SK-N-DZ (cell line): ENCODE results near the gene OR5M8. TPM values are rescaled to one million over a fixed set of nuclear protein-coding genes. Genes with fewer than 3 reads are reported as not detected.

Source experiments
- DNase-seq: peaks from one replicate; pipeline ENCODE4 v3.0.0-alpha.2; 2015; ENCODE audit warnings: low spot score
- polyA plus RNA-seq, 2 experiments: library from polyadenylated mRNA; depleted of rRNA; stranded (reverse); fragments of >200 nt; gene quantifications; 2 replicates each; pipeline ENCODE4 v1.2.3, GENCODE V29; 2014

The OR5M8 gene
- not detected in 2 replicates for polyA plus RNA-seq (2014; cell fraction: cytosol; rRNA removed)
- polyA plus RNA-seq (2014; cell fraction: nucleus; rRNA removed), result not detected in 2 replicates

DNA sequence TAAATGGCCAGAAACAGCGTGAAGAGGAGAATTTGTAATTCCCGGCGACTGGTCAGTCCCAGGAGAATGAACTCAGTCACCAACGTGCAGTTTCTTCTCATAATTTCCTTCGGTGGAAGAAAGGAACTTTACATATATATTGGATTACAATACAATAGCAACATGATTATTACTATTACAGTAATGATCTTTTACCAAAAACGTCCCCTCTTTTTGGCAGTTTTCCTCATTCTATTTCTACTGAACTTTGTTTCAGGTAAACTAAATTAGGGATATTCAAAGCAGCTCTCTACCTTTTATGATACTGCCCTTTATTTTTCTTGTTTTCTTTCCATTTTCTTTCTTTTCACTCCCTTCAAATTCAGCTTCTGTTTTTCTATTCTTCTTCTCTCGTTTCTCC lies at the start of gene OR5M8:
Gene OR5M8, minus strand, starts transcription at position 101 of the 400 bp plus-strand sequence. Its CDS starts 0 bp downstream, at position 101.
- no peak for DNase-seq

DNA sequence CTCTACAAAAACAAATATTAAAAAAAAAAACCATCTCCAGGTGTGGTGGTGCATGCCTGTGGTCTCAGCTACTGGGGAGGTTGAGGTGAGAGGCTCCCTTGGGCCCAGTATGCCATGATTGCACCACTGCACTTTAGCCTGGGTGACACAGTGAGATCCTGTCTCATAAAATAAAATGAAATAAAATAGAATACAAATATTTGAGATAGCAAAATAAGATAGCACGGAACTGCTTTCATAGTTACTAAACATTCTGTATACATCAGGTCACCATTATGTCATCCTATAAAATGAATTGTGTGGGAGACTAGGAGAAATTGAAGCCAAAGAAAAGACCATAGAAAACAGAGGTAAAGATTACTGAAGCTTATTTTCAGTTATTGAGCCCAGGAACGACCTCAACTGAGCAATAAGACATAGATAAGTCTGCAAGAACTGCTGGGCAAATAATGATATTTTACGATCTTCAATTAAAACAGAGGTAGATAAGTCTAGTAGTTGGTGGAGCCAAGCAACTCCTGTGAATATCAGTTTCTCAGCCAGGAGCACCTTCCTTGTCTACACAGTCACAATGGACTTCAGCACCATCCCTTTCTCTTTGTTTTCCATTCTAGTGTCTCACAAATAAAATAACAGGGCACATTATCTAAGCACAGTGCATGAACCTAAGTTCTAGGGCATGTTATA lies 42.0 kb upstream of the OR5M8 start:
- DNase-seq, result no peak

DNA sequence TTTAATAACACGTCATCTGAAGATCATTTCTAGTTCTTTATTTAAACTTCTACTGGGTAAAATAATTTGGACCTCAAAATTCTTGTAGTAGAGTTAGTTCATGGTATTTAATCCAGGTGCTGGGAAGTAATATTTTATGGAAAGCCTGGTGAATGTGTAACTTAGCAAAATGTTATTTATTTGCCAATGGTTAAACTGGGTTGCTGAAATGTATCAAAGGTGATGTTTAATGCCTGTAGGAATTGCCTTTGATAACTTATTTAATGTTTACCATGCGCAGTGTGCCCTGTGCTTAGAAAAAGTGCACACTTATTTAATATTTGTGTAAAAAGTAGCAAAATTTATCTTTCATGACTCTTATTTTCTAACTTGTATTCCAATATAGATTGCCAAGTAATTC lies 40.7 kb upstream of the OR5M8 start:
- DNase-seq, result no peak

DNA sequence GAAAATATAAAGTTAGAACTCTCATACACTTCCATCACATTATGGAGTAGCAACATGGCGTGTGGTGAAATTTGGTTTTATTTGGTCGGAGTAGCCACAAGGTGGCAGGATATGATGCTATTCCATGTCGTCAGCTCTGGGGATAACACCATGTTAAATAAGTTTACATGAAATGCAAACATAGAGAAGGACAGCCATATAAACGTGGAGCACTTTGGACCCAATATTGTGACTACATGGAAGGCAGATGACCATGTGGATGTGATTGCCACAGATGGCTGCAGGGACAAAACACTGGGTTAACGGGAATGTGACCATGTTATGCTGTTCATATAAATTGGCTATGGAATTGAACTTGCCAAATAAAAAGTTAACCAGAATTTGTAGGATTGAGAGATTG lies 30.8 kb upstream of the OR5M8 start:
- DNase-seq, result no peak

DNA sequence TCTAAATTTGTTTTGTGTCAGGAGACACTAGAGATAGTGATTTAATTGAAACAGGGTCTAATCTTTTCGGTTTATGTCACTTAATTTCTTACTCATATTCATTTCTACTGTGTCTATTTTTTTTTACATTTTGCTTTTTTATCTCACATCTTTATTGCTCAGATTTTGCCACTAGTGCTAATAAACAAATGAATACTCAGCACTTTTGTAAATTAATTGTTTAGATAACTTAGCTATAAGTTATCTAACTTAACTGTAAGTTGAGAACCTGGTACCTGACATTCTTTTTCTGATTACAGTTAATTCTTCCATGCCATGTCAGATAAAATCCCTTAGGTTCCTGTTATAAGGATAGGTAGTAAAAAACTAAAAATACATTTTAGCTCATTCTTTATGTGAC lies 22.1 kb upstream of the OR5M8 start:
- no peak for DNase-seq

DNA sequence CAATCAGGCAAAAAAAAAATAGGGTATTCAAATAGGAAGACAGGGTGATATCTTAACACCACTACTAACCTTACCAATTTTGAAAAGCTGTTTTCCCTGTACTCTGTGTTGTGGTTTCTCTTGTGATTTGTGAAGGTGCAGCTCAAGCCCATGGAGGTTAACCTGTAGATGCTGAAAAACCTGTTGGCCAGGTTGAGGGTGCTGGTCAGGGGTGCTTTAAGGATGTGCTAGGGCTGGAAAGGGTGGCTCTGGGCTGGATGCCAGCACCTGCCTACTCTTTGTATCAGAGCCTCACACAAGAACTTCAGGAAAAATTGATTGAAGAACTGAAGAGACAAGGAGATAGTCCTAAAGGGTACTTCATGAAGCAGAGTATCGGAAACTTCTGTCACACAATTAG lies 18.3 kb upstream of the OR5M8 start:
- no peak for DNase-seq

DNA sequence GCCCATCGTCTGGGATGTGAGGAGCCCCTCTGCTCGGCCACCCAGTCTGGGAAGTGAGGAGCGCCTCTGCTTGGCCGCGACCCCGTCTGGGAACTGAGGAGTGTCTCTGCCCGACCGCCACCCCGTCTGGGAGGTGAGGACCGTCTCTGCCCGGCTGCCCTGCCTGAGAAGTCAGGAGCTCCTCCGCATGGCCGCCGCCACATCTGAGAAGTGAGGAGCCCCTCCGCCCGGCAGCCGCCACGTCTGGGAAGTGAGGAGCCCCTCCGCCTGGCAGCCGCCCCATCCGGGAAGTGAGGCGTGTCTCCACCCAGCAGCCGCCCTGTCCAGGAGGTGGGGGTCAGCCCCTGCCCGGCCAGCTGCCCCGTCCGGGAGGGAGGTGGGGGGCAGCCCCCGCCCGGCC lies 5.8 kb upstream of the OR5M8 start:
- DNase-seq, result no peak

DNA sequence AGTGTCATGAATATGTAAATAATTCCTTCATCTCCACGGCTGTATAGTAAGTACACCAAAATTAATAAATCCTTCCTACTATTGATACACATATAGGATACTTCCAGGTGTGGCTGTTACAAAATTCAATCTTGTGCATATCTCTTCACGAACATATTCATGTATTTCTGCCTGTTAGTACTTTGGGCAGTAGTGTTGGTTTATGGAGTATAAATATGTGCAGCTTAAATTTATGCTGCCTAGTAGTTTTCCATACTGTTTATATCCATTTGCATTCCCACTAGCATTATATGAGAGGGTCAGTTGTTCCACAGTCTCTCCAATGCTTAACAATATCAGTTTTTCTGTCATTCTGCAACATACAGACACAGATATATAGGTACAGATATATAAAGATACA lies 3.9 kb upstream of the OR5M8 start:
- DNase-seq, result no peak

DNA sequence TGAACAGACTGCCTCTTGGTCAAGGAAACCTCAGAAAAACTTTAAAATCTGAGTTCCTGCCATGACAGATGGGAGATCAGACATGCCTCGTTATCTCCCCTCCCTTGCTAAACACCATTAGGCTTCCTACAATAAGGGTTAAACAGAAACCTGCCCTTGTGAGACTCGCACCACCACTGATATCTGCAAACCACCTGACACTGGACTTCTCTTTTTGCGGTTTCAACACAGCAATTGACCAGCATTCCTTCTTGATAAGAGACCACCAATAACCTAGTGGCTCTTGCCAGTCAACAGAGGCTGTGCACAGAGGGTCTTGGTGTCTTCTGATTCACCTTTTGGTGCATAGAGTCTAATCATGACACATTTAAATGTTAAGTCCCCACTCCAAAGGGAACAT lies 4.4 kb downstream of the OR5M8 start:
- no peak for DNase-seq

DNA sequence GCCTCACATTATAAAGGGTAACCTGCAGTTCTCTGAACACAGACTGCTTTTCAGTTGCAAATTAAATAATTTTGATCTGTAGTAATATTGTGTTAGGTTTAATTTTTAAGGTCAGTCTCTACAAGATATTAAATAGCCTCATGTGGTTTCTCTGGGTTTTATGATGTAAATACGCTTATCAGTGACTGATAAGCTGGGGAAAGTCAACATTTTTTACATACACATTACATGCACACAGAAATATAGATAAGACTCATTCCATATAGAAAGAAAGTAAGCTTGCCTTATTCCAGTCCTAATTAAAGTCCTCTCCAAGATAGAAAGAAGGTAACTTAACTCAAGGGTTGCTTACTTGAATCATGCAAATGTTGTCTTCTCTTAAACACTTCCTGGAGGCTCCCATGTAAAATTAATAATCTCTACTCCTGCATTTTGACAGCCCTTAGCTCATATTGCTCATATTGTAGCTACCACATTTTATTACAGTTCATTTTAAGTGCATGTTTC lies 16.4 kb downstream of the OR5M8 start:
- no peak for DNase-seq

DNA sequence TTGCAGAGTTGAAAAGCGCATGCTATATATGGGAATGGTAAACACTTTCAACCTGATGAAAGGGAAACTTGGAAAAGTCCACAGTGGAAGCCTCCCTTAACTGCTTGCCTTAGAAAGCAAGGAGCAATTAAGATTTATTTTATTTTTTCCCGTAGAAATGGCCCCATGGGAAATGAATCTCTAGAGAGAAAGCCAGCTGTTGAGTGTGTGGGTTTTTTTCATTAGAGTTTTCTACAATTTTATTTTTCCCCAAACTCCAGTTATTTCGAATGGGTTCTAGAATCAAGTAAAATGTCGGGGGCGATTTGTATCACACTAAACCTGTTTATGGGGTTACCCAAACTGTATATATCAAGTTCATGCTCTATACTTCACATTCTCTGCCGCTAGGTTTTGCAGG lies 17.9 kb downstream of the OR5M8 start, which contains the start of gene OR5M3:
Gene OR5M3, minus strand, starts transcription at position 101 of the 400 bp plus-strand sequence. CDS start 2,855 bp downstream, outside the sequence.
- no peak for DNase-seq

DNA sequence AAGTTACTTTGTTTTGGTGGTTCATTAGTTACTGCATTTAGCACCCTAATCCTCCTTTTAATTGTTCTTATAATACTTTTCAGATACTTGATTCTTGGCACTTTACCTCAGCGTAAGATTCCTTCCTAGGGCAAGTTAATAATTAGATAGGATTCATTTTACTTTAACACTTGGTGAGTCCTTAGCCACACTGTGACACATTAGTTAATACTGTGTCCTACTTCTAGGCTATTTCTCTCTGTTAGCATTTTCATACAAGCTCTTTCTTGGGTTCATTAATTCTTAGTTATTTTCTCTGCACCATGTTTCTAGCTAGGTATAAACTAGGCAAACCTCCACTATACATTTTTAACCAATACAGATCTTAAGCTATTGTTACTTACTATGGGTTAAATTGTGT lies 34.1 kb downstream of the OR5M8 start:
- no peak for DNase-seq

DNA sequence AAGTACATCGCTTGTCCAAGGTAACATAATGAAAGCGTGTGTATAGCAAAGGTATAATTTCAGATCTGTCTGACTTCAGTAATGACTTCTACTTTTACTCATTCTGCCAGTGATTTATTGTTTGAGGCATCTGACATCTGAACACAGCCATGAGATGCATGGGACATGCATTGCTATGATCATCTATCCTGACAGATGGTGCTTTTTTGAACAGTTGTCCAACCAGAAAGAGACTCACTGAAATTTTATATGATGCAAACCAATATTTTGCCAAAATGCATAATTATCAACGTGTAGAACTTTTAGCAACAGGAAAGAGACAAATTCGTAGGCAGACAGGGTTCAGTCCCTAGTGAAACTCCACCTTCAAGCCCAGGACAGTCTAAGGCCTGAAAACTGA lies 37.6 kb downstream of the OR5M8 start:
- DNase-seq, result no peak
